ENCODE measurements around the gene NDUFB11. TPM values are rescaled to one million over a fixed set of nuclear protein-coding genes. Genes with fewer than 3 reads are reported as not detected.
A peak's percentile ranks its signal among the peaks of the same experiment; 100 is the strongest.

Gene NDUFB11
- total and polyA plus RNA-seq, 9 of the 15 experiments (the other 6 are each of a cell fraction or from before 2014, with no cell fraction given): 20.9 to 269 (median 86.8) TPM

DNA sequence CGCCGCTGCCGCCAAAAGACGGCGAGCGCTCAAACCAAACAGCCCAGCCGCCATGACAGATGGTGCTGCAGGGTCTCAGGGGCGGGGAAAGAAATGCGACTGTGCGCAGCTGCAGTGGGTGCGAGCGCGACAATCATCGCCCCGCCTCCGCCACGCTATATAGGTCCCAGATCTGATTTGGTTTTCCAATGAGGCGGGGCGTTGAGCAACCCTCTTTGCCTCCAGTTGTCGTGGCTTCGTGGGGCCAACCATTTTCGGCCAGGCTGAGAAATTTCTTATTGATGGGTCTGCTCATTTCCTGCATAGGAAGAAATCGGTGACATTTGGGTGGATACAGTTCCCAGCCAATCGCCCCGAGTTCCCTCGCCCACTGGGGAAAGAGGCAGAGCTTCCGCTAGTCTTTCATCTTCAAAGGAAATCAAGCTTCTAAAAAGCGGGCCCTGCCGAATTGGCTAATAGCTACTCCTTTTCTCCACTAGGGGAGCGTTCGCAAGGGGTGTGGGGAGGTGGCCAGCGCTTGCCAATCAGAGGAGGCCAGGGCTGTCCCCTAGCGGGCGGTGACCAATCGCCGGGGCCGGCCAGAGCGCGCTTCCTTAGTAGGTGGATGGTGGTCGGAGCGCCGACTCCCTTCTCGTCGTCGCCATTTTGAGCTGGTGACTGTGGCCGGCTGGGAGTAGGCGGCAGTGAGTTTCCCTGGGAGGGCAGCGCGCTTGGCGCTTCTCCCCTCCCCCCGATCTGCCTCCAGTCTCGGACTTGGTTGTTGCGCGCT lies at the start of gene NDUFB11, which contains the start of gene RBM10 (continued):
- TF ChIP-seq PHF20 (IDR thresholded peaks at IDR 0.05; ENCODE audit: partially characterized antibody): no peak
- peak; percentile 85 for TF ChIP-seq NFYB (IDR thresholded peaks at IDR 0.05; ENCODE audit: extremely low read depth, insufficient read length)
- no peak for TF ChIP-seq ARHGAP35 (IDR thresholded peaks at IDR 0.05; ENCODE audit: partially characterized antibody)
- no peak for TF ChIP-seq HDGF (IDR thresholded peaks at IDR 0.05)
- no peak for TF ChIP-seq HNRNPUL1 (IDR thresholded peaks at IDR 0.05; ENCODE audit: low read length)
- no peak for TF ChIP-seq XRCC5 (IDR thresholded peaks at IDR 0.05; ENCODE audit: low read depth, low read length)
- TF ChIP-seq BRCA1 (IDR thresholded peaks at IDR 0.05): no peak
- TF ChIP-seq BRCA1 (CRISPR knock-in tag; IDR thresholded peaks at IDR 0.05): no peak
- TF ChIP-seq PPARD (CRISPR knock-in tag; IDR thresholded peaks at IDR 0.05): no peak
- TF ChIP-seq CCAR2 (IDR thresholded peaks at IDR 0.05; ENCODE audit: low read depth, low read length): no peak
- no peak for TF ChIP-seq ZSCAN32 (CRISPR knock-in tag; IDR thresholded peaks at IDR 0.05)
- peak; percentile 76; the same call in 1 of the 2 replicates for TF ChIP-seq POLR2AphosphoS5 (IDR thresholded peaks at IDR 0.05; ENCODE audit: control insufficient read depth, insufficient read depth, low read depth, low read length)
- no peak for TF ChIP-seq ZNF184 (CRISPR knock-in tag; IDR thresholded peaks at IDR 0.05)
- TF ChIP-seq CSDE1 (IDR thresholded peaks at IDR 0.05): no peak
- peak in 1 of 2 experiments; percentile 44; a peak in 2 of 4 replicates for TF ChIP-seq MAZ (CRISPR knock-in tag; conservative IDR thresholded peaks at IDR 0.05 in 1 of 2, IDR thresholded peaks at IDR 0.05 in 1 of 2)
- no peak for TF ChIP-seq ZFP36 (IDR thresholded peaks at IDR 0.05; ENCODE audit: low read depth, low read length, partially characterized antibody)
- no peak for TF ChIP-seq ZNF75A (CRISPR knock-in tag; IDR thresholded peaks at IDR 0.05)
- TF ChIP-seq, protein P1, sequence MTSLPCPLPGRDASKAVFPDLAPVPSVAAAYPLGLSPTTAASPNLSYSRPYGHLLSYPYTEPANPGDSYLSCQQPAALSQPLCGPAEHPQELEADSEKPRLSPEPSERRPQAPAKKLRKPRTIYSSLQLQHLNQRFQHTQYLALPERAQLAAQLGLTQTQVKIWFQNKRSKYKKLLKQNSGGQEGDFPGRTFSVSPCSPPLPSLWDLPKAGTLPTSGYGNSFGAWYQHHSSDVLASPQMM (CRISPR knock-in tag; IDR thresholded peaks at IDR 0.05): no peak
- TF ChIP-seq PTTG1 (tag; IDR thresholded peaks at IDR 0.05; ENCODE audit: low read depth): no peak
- 0 out of 4 replicates have a peak, but pooled peaks of 1 of the 2 experiments have one; percentile 53 for TF ChIP-seq FOXK2 (conservative IDR thresholded peaks at IDR 0.05 in 1 of 2, IDR thresholded peaks at IDR 0.05 in 1 of 2; ENCODE audit: low read depth in 2 of 2)
- no peak for TF ChIP-seq ZNF584 (CRISPR knock-in tag; IDR thresholded peaks at IDR 0.05; ENCODE audit: low read depth)
- TF ChIP-seq ELF2 (CRISPR knock-in tag; IDR thresholded peaks at IDR 0.05): no peak
- no peak; the same call in 1 of the 2 replicates for TF ChIP-seq SMAD4 (CRISPR knock-in tag; conservative IDR thresholded peaks at IDR 0.05)
- 0 out of 2 replicates have a peak, but pooled peaks have one; percentile 21 for TF ChIP-seq DPF2 (IDR thresholded peaks at IDR 0.05)
- no peak for TF ChIP-seq EWSR1 (IDR thresholded peaks at IDR 0.05; ENCODE audit: borderline replicate concordance, low read depth, partially characterized antibody)
- no peak for TF ChIP-seq RUNX1 (IDR thresholded peaks at IDR 0.05; ENCODE audit: low read depth)
- no peak for TF ChIP-seq SNRNP70 (optimal IDR thresholded peaks at IDR 0.05; ENCODE audit: low read depth, low read length)
- TF ChIP-seq ZNF12 (CRISPR knock-in tag; IDR thresholded peaks at IDR 0.05): no peak
- TF ChIP-seq, protein P2, sequence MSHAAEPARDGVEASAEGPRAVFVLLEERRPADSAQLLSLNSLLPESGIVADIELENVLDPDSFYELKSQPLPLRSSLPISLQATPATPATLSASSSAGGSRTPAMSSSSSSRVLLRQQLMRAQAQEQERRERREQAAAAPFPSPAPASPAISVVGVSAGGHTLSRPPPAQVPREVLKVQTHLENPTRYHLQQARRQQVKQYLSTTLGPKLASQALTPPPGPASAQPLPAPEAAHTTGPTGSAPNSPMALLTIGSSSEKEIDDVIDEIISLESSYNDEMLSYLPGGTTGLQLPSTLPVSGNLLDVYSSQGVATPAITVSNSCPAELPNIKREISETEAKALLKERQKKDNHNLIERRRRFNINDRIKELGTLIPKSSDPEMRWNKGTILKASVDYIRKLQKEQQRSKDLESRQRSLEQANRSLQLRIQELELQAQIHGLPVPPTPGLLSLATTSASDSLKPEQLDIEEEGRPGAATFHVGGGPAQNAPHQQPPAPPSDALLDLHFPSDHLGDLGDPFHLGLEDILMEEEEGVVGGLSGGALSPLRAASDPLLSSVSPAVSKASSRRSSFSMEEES (CRISPR knock-in tag; IDR thresholded peaks at IDR 0.05): no peak
